ENCODE data around the gene SEMA3E. TPM values are rescaled to one million over a fixed set of nuclear protein-coding genes. Genes with fewer than 3 reads are reported as not detected.

Gene SEMA3E
- total RNA-seq, 1 experiment from 2014 or later, result 2.5 TPM

DNA sequence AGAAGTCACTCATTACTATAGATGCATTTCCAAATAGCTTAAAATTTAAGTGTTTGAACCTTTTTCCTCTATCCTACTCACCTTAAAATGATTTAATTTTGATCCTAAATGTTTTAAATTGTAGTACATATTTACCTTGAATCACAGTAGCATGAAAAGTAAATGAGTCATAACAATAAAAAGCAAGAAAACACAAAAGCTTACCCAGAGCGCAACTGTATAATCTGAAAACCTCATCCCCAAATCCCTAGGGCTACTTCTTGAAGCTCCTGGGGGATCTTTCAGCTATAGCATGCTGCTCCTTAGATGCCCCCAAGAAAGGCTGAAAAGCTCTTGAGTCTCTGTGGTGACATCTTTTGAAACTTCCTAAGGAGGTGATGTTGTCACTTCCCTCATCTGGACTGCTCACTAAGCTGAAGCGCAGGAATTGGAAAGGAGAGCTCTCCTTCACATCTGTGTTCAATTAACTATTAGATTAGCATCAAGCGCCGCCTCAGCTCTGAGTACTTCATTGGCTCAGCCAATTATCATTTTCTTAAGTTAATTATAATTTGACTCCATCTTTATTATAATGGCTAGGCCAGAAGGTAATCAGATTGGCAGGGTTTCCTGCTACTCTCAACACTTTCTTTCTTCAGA, 60.2 kb downstream of the SEMA3E start (continued):
- TF ChIP-seq, protein P1, sequence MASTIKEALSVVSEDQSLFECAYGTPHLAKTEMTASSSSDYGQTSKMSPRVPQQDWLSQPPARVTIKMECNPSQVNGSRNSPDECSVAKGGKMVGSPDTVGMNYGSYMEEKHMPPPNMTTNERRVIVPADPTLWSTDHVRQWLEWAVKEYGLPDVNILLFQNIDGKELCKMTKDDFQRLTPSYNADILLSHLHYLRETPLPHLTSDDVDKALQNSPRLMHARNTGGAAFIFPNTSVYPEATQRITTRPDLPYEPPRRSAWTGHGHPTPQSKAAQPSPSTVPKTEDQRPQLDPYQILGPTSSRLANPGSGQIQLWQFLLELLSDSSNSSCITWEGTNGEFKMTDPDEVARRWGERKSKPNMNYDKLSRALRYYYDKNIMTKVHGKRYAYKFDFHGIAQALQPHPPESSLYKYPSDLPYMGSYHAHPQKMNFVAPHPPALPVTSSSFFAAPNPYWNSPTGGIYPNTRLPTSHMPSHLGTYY (CRISPR knock-in tag; IDR thresholded peaks at IDR 0.05), result no peak
- TF ChIP-seq, protein P2, sequence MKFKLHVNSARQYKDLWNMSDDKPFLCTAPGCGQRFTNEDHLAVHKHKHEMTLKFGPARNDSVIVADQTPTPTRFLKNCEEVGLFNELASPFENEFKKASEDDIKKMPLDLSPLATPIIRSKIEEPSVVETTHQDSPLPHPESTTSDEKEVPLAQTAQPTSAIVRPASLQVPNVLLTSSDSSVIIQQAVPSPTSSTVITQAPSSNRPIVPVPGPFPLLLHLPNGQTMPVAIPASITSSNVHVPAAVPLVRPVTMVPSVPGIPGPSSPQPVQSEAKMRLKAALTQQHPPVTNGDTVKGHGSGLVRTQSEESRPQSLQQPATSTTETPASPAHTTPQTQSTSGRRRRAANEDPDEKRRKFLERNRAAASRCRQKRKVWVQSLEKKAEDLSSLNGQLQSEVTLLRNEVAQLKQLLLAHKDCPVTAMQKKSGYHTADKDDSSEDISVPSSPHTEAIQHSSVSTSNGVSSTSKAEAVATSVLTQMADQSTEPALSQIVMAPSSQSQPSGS (CRISPR knock-in tag; IDR thresholded peaks at IDR 0.05; ENCODE audit: borderline replicate concordance, low read depth), result no peak
- TF ChIP-seq RORB (CRISPR knock-in tag; IDR thresholded peaks at IDR 0.05), result no peak
- TF ChIP-seq ZNF423 (CRISPR knock-in tag; IDR thresholded peaks at IDR 0.05), result no peak
- no peak for TF ChIP-seq IRF2 (CRISPR knock-in tag; IDR thresholded peaks at IDR 0.05; ENCODE audit: borderline replicate concordance, low read depth)
- TF ChIP-seq, protein P3, sequence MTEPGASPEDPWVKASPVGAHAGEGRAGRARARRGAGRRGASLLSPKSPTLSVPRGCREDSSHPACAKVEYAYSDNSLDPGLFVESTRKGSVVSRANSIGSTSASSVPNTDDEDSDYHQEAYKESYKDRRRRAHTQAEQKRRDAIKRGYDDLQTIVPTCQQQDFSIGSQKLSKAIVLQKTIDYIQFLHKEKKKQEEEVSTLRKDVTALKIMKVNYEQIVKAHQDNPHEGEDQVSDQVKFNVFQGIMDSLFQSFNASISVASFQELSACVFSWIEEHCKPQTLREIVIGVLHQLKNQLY (CRISPR knock-in tag; IDR thresholded peaks at IDR 0.05), result no peak
- TF ChIP-seq, protein P4, sequence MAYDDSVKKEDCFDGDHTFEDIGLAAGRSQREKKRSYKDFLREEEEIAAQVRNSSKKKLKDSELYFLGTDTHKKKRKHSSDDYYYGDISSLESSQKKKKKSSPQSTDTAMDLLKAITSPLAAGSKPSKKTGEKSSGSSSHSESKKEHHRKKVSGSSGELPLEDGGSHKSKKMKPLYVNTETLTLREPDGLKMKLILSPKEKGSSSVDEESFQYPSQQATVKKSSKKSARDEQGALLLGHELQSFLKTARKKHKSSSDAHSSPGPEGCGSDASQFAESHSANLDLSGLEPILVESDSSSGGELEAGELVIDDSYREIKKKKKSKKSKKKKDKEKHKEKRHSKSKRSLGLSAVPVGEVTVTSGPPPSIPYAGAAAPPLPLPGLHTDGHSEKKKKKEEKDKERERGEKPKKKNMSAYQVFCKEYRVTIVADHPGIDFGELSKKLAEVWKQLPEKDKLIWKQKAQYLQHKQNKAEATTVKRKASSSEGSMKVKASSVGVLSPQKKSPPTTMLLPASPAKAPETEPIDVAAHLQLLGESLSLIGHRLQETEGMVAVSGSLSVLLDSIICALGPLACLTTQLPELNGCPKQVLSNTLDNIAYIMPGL (CRISPR knock-in tag; IDR thresholded peaks at IDR 0.05), result no peak
- TF ChIP-seq MYBL2 (CRISPR knock-in tag; IDR thresholded peaks at IDR 0.05), result no peak
- TF ChIP-seq FOXP1 (CRISPR knock-in tag; IDR thresholded peaks at IDR 0.05; ENCODE audit: borderline replicate concordance), result no peak

DNA sequence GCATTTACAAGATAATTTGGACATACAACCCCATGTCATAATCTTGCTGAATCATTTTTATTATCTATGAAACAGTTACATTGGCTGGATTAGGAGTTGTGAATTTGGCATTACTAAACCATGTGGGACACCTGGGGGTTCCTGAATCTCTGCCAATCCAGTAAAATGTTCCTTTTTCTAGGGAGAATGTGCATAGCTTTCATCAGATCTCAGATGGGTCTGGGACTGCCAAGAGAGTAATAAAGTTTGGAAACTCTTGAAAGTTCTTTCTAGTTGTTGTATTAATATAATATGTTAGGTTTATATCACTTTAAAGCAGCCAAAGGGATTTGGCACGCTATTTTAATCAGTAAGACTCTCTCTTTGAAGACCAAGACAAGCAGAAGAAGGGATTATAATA, 62.7 kb downstream of the SEMA3E start:
- TF ChIP-seq ZNF121 (CRISPR knock-in tag; IDR thresholded peaks at IDR 0.05) (no peak), ZNF219 (CRISPR knock-in tag; IDR thresholded peaks at IDR 0.05; ENCODE audit: borderline replicate concordance) (no peak), NR1H2 (CRISPR knock-in tag; IDR thresholded peaks at IDR 0.05) (no peak)
- TF ChIP-seq, protein P3 (CRISPR knock-in tag; IDR thresholded peaks at IDR 0.05), result no peak
- TF ChIP-seq, protein P5, sequence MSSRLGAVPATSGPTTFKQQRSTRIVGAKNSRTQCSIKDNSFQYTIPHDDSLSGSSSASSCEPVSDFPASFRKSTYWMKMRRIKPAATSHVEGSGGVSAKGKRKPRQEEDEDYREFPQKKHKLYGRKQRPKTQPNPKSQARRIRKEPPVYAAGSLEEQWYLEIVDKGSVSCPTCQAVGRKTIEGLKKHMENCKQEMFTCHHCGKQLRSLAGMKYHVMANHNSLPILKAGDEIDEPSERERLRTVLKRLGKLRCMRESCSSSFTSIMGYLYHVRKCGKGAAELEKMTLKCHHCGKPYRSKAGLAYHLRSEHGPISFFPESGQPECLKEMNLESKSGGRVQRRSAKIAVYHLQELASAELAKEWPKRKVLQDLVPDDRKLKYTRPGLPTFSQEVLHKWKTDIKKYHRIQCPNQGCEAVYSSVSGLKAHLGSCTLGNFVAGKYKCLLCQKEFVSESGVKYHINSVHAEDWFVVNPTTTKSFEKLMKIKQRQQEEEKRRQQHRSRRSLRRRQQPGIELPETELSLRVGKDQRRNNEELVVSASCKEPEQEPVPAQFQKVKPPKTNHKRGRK (CRISPR knock-in tag; IDR thresholded peaks at IDR 0.05; ENCODE audit: borderline replicate concordance), result no peak
- no peak overlapping the region for H3K4me3 Mint-ChIP-seq
- H3K4me1 Mint-ChIP-seq, result no peaks in the 10 kb centered on the region
- ChIA-PET CTCF (interaction anchor here (0.6 kb wide), 1 partner anchor 171 kb away, joined by 3 read pairs; no protein-coding TSS in a partner anchor), POLR2A (no interaction called here)
- H3K36me3 Mint-ChIP-seq, result no peaks in the 10 kb centered on the region
- no peak for DNase-seq (ENCODE audit: low spot score)
- H3K27ac Mint-ChIP-seq, result no peak overlapping the region
- H3K27me3 Mint-ChIP-seq (ENCODE audit: low read depth), result no peaks in the 10 kb centered on the region
- H3K9me3 Mint-ChIP-seq, result no peaks in the 10 kb centered on the region
- no peak for ATAC-seq

DNA sequence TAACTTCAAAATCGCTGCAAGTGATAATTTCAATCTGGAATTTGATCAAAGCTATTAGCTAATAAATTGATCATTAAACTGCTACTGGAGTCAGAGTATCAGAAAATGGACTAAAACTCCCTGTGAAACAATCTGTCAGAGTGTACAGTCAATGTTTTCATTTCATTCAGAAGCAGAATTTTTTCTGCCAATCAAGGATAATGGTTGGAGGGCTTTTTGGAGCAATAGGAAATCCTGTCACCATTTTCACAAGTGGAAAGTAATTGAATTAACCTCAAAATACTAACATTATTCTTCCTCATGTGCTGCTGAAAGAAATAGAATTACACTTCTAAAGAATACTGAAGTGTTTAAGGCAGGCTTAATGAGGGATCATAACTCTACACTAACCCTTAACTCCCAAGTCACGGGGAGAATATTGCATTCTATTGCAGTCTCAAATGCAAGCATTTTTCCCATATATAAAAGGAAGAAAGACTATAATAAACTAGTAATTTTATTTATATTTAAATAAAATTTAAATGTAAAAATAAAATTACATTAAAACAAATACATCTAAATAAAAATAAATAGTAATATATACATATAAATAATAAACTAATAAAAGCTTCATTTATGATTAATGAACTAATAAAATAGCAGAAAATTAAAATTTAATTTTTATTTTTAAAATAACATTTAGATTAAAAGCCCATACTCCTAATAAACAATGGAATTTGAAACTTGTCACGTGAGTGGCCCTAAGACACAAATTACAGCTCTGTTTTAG, 67.1 kb downstream of the SEMA3E start:
- Mint-ChIP-seq H3K27ac (no peak overlapping the region), H3K9me3 (no peaks in the 10 kb centered on the region), H3K4me3 (no peak overlapping the region), H3K36me3 (no peaks in the 10 kb centered on the region), H3K27me3 (ENCODE audit: low read depth) (no peaks in the 10 kb centered on the region), H3K4me1 (no peaks in the 10 kb centered on the region)
- no peak for DNase-seq (ENCODE audit: low spot score)
- no peak for ATAC-seq
- peak; percentile 97 for TF ChIP-seq HMGA2 (CRISPR knock-in tag; IDR thresholded peaks at IDR 0.05)
- no peak for TF ChIP-seq ZBTB21 (CRISPR knock-in tag; IDR thresholded peaks at IDR 0.05; ENCODE audit: borderline replicate concordance)
- TF ChIP-seq, protein P6, sequence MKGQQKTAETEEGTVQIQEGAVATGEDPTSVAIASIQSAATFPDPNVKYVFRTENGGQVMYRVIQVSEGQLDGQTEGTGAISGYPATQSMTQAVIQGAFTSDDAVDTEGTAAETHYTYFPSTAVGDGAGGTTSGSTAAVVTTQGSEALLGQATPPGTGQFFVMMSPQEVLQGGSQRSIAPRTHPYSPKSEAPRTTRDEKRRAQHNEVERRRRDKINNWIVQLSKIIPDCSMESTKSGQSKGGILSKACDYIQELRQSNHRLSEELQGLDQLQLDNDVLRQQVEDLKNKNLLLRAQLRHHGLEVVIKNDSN (CRISPR knock-in tag; IDR thresholded peaks at IDR 0.05), result no peak
- ChIA-PET POLR2A (no interaction called here), CTCF (no interaction called here)
